Activated T-helper 2 cell treated with anti-CD3 and anti-CD28 coated beads, Interferon-gamma antibody, Interleukin-2, Interleukin-4, amounts not matched to agents 10 μg/mL and 5 μg/mL and 100 μg/mL, durations not matched to agents 14 hours and 24 hours and 36 hours (primary cell): Measurements from ENCODE around the gene NUP88. TPM values are rescaled to one million over a fixed set of nuclear protein-coding genes. Genes with fewer than 3 reads are reported as not detected.
A peak's percentile ranks its signal among the peaks of the same experiment; 100 is the strongest.

Experiments used
- DNase-seq: peaks from one replicate; pipeline ENCODE4 v3.0.0; 2021; ENCODE audit warnings: low spot score
- H3K27ac Mint-ChIP-seq: one replicate; pipeline ENCODE4 v1.8.0; 2021; ENCODE audit warnings: mixed read lengths
- H3K27me3 Mint-ChIP-seq: one replicate; pipeline ENCODE4 v1.8.0; 2021; ENCODE audit warnings: low read depth, mixed read lengths
- H3K36me3 Mint-ChIP-seq: one replicate; pipeline ENCODE4 v1.8.0; 2021; ENCODE audit warnings: low read depth, mixed read lengths
- H3K4me1 Mint-ChIP-seq: one replicate; pipeline ENCODE4 v1.8.0; 2021; ENCODE audit warnings: low read depth, mixed read lengths
- H3K4me3 Mint-ChIP-seq: one replicate; pipeline ENCODE4 v1.8.0; 2021; ENCODE audit warnings: low read depth, mild to moderate bottlenecking, moderate library complexity, mixed read lengths
- H3K9me3 Mint-ChIP-seq: one replicate; pipeline ENCODE4 v1.8.0; 2021; ENCODE audit warnings: mixed read lengths
- intact Hi-C: fragments of 100-400 bp; cut with micrococcal nuclease; formaldehyde crosslinking; loops from one replicate; pipeline ENCODE4 v1.15.1; 2023
- total RNA-seq: library from RNA; stranded (reverse); gene quantifications from 2 replicates; pipeline ENCODE4 v1.2.3, GENCODE V29; 2022

The NUP88 gene
- total RNA-seq, 1 donor from 2014 or later = 152 TPM

GRCh38 chr17:5410594-5411272 lies 8.7 kb downstream of the NUP88 start:
- H3K36me3 Mint-ChIP-seq = peaks cover 46% of the 10 kb centered on the region
- H3K4me1 Mint-ChIP-seq = peaks cover 32% of the 10 kb centered on the region
- H3K27ac Mint-ChIP-seq = peak overlapping the region; percentile 74
- no peaks in the 10 kb centered on the region for H3K27me3 Mint-ChIP-seq
- no peaks in the 10 kb centered on the region for H3K9me3 Mint-ChIP-seq
- no peak overlapping the region for H3K4me3 Mint-ChIP-seq
- intact Hi-C loops = loop anchor here (10.0 kb wide), 1 partner anchor 126 kb away; the partner anchor contains the start of gene RABEP1
- no peak for DNase-seq

GRCh38 chr17:5408186-5408585 lies 11.3 kb downstream of the NUP88 start:
- no peak overlapping the region for H3K27ac Mint-ChIP-seq
- DNase-seq = no peak
- H3K27me3 Mint-ChIP-seq = no peaks in the 10 kb centered on the region
- peaks cover 27% of the 10 kb centered on the region for H3K4me1 Mint-ChIP-seq
- H3K9me3 Mint-ChIP-seq = no peaks in the 10 kb centered on the region
- no peak overlapping the region for H3K4me3 Mint-ChIP-seq
- H3K36me3 Mint-ChIP-seq = peaks cover 33% of the 10 kb centered on the region
- intact Hi-C loops = no loop called here

GRCh38 chr17:5405400-5405799 lies 14.1 kb downstream of the NUP88 start:
- intact Hi-C loops = no loop called here
- Mint-ChIP-seq H3K9me3 (no peaks in the 10 kb centered on the region), H3K4me1 (peaks cover 8% of the 10 kb centered on the region), H3K4me3 (no peak overlapping the region), H3K27me3 (no peaks in the 10 kb centered on the region), H3K36me3 (peaks cover 25% of the 10 kb centered on the region), H3K27ac (no peak overlapping the region)
- DNase-seq = no peak

GRCh38 chr17:5399767-5400166 lies 19.7 kb downstream of the NUP88 start:
- Mint-ChIP-seq H3K36me3 (peaks cover 64% of the 10 kb centered on the region), H3K27me3 (no peaks in the 10 kb centered on the region), H3K9me3 (no peaks in the 10 kb centered on the region), H3K4me1 (peaks cover 2% of the 10 kb centered on the region), H3K27ac (no peak overlapping the region), H3K4me3 (no peak overlapping the region)
- DNase-seq = no peak
- intact Hi-C loops = no loop called here

GRCh38 chr17:5396612-5397011 lies 22.9 kb downstream of the NUP88 start:
- DNase-seq = no peak
- no peaks in the 10 kb centered on the region for H3K27me3 Mint-ChIP-seq
- no peaks in the 10 kb centered on the region for H3K4me1 Mint-ChIP-seq
- intact Hi-C loops = no loop called here
- no peak overlapping the region for H3K27ac Mint-ChIP-seq
- no peaks in the 10 kb centered on the region for H3K9me3 Mint-ChIP-seq
- no peak overlapping the region for H3K4me3 Mint-ChIP-seq
- H3K36me3 Mint-ChIP-seq = peaks cover 77% of the 10 kb centered on the region

GRCh38 chr17:5391678-5392077 lies 27.8 kb downstream of the NUP88 start:
- Mint-ChIP-seq H3K9me3 (no peaks in the 10 kb centered on the region), H3K4me3 (no peak overlapping the region), H3K4me1 (peaks cover 6% of the 10 kb centered on the region), H3K27me3 (no peaks in the 10 kb centered on the region), H3K27ac (no peak overlapping the region), H3K36me3 (peaks cover 80% of the 10 kb centered on the region)
- DNase-seq = no peak
- intact Hi-C loops = no loop called here

GRCh38 chr17:5381542-5381941 lies 37.9 kb downstream of the NUP88 start:
- H3K4me3 Mint-ChIP-seq = no peak overlapping the region
- no peak for DNase-seq
- peaks cover 89% of the 10 kb centered on the region for H3K36me3 Mint-ChIP-seq
- peak overlapping the region; percentile 18 for H3K27ac Mint-ChIP-seq
- intact Hi-C loops = no loop called here
- no peaks in the 10 kb centered on the region for H3K9me3 Mint-ChIP-seq
- H3K27me3 Mint-ChIP-seq = no peaks in the 10 kb centered on the region
- peaks cover 4% of the 10 kb centered on the region for H3K4me1 Mint-ChIP-seq

- Mint-ChIP-seq H3K27me3 (no peaks in the 10 kb centered on the region), H3K4me3 (no peak overlapping the region), H3K36me3 (peaks cover 82% of the 10 kb centered on the region), H3K27ac (no peak overlapping the region), H3K9me3 (no peaks in the 10 kb centered on the region), H3K4me1 (peaks cover 4% of the 10 kb centered on the region)
- DNase-seq = no peak
- intact Hi-C loops = no loop called here
Measured at GRCh38 chr17:5380491-5381135, 38.8 kb downstream of the NUP88 start.

GRCh38 chr17:5379351-5380107 lies 39.9 kb downstream of the NUP88 start:
- DNase-seq = no peak
- Mint-ChIP-seq H3K4me1 (peaks cover 4% of the 10 kb centered on the region), H3K27me3 (no peaks in the 10 kb centered on the region), H3K9me3 (no peaks in the 10 kb centered on the region), H3K36me3 (peaks cover 71% of the 10 kb centered on the region), H3K27ac (no peak overlapping the region), H3K4me3 (no peak overlapping the region)
- intact Hi-C loops = no loop called here

GRCh38 chr17:5378566-5379207 lies 40.8 kb downstream of the NUP88 start:
- DNase-seq = no peak
- H3K4me3 Mint-ChIP-seq = no peak overlapping the region
- H3K27me3 Mint-ChIP-seq = no peaks in the 10 kb centered on the region
- H3K36me3 Mint-ChIP-seq = peaks cover 65% of the 10 kb centered on the region
- intact Hi-C loops = no loop called here
- H3K4me1 Mint-ChIP-seq = peaks cover 4% of the 10 kb centered on the region
- H3K27ac Mint-ChIP-seq = peak overlapping the region; percentile 67
- no peaks in the 10 kb centered on the region for H3K9me3 Mint-ChIP-seq

GRCh38 chr17:5373112-5373511 lies 46.4 kb downstream of the NUP88 start:
- H3K9me3 Mint-ChIP-seq = no peaks in the 10 kb centered on the region
- H3K27me3 Mint-ChIP-seq = no peaks in the 10 kb centered on the region
- DNase-seq = no peak
- no peak overlapping the region for H3K4me3 Mint-ChIP-seq
- intact Hi-C loops = no loop called here
- H3K27ac Mint-ChIP-seq = no peak overlapping the region
- peaks cover 59% of the 10 kb centered on the region for H3K36me3 Mint-ChIP-seq
- peaks cover 2% of the 10 kb centered on the region for H3K4me1 Mint-ChIP-seq

- intact Hi-C loops = no loop called here
- Mint-ChIP-seq H3K4me1 (peaks cover 2% of the 10 kb centered on the region), H3K9me3 (no peaks in the 10 kb centered on the region), H3K27ac (no peak overlapping the region), H3K36me3 (peaks cover 57% of the 10 kb centered on the region), H3K27me3 (no peaks in the 10 kb centered on the region), H3K4me3 (no peak overlapping the region)
- DNase-seq = no peak
Measured at GRCh38 chr17:5370411-5370810, 49.1 kb downstream of the NUP88 start.
